ENCODE data around the gene EID2. TPM values are rescaled to one million over a fixed set of nuclear protein-coding genes. Genes with fewer than 3 reads are reported as not detected.
A peak's percentile ranks its signal among the peaks of the same experiment; 100 is the strongest.

EID2 gene
- total and polyA plus RNA-seq, 10 of the 15 experiments (the other 5 are each of a cell fraction or from before 2014, with no cell fraction given) = 1.6 to 11.4 (median 7.0) TPM

DNA sequence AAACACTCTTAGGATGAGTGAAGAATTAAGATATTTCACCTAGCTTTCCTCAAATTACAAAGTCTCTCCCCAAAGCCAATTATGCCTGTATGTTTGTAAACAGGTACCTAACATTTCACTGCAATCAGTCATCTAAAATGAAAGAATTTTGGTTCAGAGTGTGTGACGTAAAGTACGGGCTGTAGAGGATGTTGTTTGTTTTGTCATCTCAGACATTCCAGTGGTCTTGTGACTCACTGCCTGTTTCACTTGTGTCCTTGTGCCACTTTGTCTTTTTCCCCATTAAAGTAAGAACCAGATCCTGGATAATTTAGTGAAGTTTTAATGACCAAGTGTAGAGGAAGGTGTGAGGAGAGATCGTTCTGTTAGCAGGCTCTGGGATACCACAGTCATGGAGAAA is 28.6 kb upstream of the EID2 start (continued):
- TF ChIP-seq, protein P1, sequence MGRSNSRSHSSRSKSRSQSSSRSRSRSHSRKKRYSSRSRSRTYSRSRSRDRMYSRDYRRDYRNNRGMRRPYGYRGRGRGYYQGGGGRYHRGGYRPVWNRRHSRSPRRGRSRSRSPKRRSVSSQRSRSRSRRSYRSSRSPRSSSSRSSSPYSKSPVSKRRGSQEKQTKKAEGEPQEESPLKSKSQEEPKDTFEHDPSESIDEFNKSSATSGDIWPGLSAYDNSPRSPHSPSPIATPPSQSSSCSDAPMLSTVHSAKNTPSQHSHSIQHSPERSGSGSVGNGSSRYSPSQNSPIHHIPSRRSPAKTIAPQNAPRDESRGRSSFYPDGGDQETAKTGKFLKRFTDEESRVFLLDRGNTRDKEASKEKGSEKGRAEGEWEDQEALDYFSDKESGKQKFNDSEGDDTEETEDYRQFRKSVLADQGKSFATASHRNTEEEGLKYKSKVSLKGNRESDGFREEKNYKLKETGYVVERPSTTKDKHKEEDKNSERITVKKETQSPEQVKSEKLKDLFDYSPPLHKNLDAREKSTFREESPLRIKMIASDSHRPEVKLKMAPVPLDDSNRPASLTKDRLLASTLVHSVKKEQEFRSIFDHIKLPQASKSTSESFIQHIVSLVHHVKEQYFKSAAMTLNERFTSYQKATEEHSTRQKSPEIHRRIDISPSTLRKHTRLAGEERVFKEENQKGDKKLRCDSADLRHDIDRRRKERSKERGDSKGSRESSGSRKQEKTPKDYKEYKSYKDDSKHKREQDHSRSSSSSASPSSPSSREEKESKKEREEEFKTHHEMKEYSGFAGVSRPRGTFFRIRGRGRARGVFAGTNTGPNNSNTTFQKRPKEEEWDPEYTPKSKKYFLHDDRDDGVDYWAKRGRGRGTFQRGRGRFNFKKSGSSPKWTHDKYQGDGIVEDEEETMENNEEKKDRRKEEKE (IDR thresholded peaks at IDR 0.05) = no peak
- TF ChIP-seq STAT3 (IDR thresholded peaks at IDR 0.05; ENCODE audit: low read depth, low read length) (no peak), MEF2B (IDR thresholded peaks at IDR 0.05; ENCODE audit: partially characterized antibody, poor library complexity, severe bottlenecking) (no peak)

DNA sequence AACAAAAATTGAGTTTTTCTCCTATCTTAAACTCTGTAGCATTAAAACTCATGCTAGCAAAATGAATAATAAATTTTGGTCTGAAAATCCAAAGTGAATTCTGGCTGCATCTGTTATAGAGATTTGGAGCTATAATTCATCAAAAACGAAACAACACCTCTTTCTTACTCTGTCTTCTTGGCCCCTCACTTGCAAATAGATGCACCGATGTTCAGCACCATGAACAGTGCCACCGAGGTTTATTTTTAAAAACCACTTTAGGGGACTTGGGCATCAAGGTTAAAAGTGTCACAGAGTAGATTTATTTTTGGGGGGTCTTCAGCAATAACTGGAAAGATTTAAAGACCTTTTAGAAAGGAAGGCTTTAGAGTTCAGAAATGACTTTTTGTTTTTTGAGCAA is 26.1 kb upstream of the EID2 start:
- Histone ChIP-seq H3K9me3 (replicated peaks; ENCODE audit: control insufficient read depth, insufficient read depth, low read length) (no peaks in the 10 kb centered on the region), H3K4me2 (ENCODE audit: control insufficient read depth, insufficient read depth) (no peak overlapping the region), H2AFZ (ENCODE audit: control insufficient read depth, low read depth, low read length) (no peak overlapping the region), H4K20me1 (ENCODE audit: control insufficient read depth, insufficient read depth) (no peaks in the 10 kb centered on the region), H3K27me3 (replicated peaks in 1 of 2; ENCODE audit: control insufficient read depth in 2 of 2, insufficient read depth in 2 of 2, low read length in 1 of 2) (no peaks in the 10 kb centered on the region), H3K27ac (ENCODE audit: control insufficient read depth, insufficient read depth) (no peak overlapping the region), H3K4me1 (ENCODE audit: control insufficient read depth, insufficient read depth, low read length) (no peaks in the 10 kb centered on the region), H3K36me3 (ENCODE audit: control insufficient read depth in 2 of 2, insufficient read depth in 2 of 2, low read length in 1 of 2) (no peaks in the 10 kb centered on the region), H3K9ac (ENCODE audit: control insufficient read depth, insufficient read depth, low read length) (no peak overlapping the region), H3K79me2 (ENCODE audit: control insufficient read depth, insufficient read depth, low read length) (no peaks in the 10 kb centered on the region), H3K4me3 (no peak overlapping the region)
- 15% methylated on average over 3 of the region's 3 CpGs for WGBS (ENCODE audit: insufficient coverage, insufficient replicate concordance, low lambda C conversion rate, missing lambda C conversion rate)
- DNase-seq (ENCODE audit: low read depth, low spot score) (no peak), FAIRE-seq (no peak), ATAC-seq (no peak)
- intact Hi-C loops (cut with micrococcal nuclease; ENCODE audit: unreplicated experiment) = no loop called here
- ChIA-PET SMC1A (ENCODE audit: uncharacterized antibody, unreplicated experiment) (no interaction called here), CTCF (no interaction called here), RAD21 (ENCODE audit: unreplicated experiment) (interaction anchor here (1.4 kb wide), 1 partner anchor 105 kb away, joined by 3 read pairs; no protein-coding TSS in a partner anchor), POLR2A (no interaction called here)
- in situ Hi-C loops (cut with MboI) = no loop called here
- TF ChIP-seq ZNF274 (IDR thresholded peaks at IDR 0.05; ENCODE audit: insufficient read depth, insufficient read length) = no peak
- TF ChIP-seq RELA (IDR thresholded peaks at IDR 0.05; ENCODE audit: borderline replicate concordance, partially characterized antibody) = no peak
- TF ChIP-seq CREB1 (IDR thresholded peaks at IDR 0.05; ENCODE audit: low read depth) = no peak
- TF ChIP-seq SPI1 (IDR thresholded peaks at IDR 0.05; ENCODE audit: borderline replicate concordance, insufficient read depth, low read depth, low read length) = no peak
- TF ChIP-seq, protein P2, sequence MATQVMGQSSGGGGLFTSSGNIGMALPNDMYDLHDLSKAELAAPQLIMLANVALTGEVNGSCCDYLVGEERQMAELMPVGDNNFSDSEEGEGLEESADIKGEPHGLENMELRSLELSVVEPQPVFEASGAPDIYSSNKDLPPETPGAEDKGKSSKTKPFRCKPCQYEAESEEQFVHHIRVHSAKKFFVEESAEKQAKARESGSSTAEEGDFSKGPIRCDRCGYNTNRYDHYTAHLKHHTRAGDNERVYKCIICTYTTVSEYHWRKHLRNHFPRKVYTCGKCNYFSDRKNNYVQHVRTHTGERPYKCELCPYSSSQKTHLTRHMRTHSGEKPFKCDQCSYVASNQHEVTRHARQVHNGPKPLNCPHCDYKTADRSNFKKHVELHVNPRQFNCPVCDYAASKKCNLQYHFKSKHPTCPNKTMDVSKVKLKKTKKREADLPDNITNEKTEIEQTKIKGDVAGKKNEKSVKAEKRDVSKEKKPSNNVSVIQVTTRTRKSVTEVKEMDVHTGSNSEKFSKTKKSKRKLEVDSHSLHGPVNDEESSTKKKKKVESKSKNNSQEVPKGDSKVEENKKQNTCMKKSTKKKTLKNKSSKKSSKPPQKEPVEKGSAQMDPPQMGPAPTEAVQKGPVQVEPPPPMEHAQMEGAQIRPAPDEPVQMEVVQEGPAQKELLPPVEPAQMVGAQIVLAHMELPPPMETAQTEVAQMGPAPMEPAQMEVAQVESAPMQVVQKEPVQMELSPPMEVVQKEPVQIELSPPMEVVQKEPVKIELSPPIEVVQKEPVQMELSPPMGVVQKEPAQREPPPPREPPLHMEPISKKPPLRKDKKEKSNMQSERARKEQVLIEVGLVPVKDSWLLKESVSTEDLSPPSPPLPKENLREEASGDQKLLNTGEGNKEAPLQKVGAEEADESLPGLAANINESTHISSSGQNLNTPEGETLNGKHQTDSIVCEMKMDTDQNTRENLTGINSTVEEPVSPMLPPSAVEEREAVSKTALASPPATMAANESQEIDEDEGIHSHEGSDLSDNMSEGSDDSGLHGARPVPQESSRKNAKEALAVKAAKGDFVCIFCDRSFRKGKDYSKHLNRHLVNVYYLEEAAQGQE (IDR thresholded peaks at IDR 0.05; ENCODE audit: low read depth, low read length) = peak; percentile 72
- TF ChIP-seq, protein P3, sequence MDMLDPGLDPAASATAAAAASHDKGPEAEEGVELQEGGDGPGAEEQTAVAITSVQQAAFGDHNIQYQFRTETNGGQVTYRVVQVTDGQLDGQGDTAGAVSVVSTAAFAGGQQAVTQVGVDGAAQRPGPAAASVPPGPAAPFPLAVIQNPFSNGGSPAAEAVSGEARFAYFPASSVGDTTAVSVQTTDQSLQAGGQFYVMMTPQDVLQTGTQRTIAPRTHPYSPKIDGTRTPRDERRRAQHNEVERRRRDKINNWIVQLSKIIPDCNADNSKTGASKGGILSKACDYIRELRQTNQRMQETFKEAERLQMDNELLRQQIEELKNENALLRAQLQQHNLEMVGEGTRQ (IDR thresholded peaks at IDR 0.05; ENCODE audit: borderline replicate concordance, low read depth, low read length) = no peak
- TF ChIP-seq IKZF2 (IDR thresholded peaks at IDR 0.05) = no peak
- no peak for TF ChIP-seq CHD1 (IDR thresholded peaks at IDR 0.05; ENCODE audit: low read depth, low read length)
- BruUV-seq (replicated peaks) = no TSS peak

All from GM12878 (cell line).